GM12878 (cell line): ENCODE data around the gene SCAI. TPM values are rescaled to one million over a fixed set of nuclear protein-coding genes. Genes with fewer than 3 reads are reported as not detected.

Source experiments
- ATAC-seq: fragments of 200-7000 bp; cut with Tn5 transposase; 3 replicates; pipeline ENCODE4 v1.9.1; 2020; ENCODE audit warnings: mild to moderate bottlenecking, moderate library complexity
- BruUV-seq: library from RNA; stranded (reverse); fragments of 400-500 nt; replicated peaks from 2 replicates; lab custom pipeline; 2021; lab: Mats Ljungman, UMichigan
- CTCF ChIA-PET: fragments of 300-600 bp; sonication (Branson Sonifier 250); formaldehyde crosslinking; extraction: SDS; loops from one replicate; lab custom pipeline; 2021; ENCODE audit warnings: inconsistent platforms; lab: Yijun Ruan, JAX
- POLR2A ChIA-PET: fragments of 350-600 bp; formaldehyde crosslinking; extraction: SDS; loops from one replicate; lab custom pipeline; 2021; ENCODE audit warnings: inconsistent platforms; lab: Charles Lee
- RAD21 ChIA-PET: fragments of 300-600 bp; sonication (Branson Sonifier 250); formaldehyde crosslinking; loops from one replicate; lab custom pipeline; 2023; ENCODE audit warnings: antibody characterized with exemption; ENCODE audit not compliant: unreplicated experiment; lab: Charles Lee
- SMC1A ChIA-PET: fragments of 300-600 bp; sonication (Branson Sonifier 250); formaldehyde crosslinking; loops from one replicate; lab custom pipeline; 2023; ENCODE audit not compliant: unreplicated experiment, uncharacterized antibody; lab: Charles Lee
- DNase-seq: peaks from one replicate; pipeline ENCODE4 v3.0.0-alpha.2; 2011; ENCODE audit warnings: low read depth, low spot score
- FAIRE-seq: peaks from 3 replicates; lab custom pipeline; 2011; peaks lifted over from hg19 to GRCh38; lab: Jason Lieb, UNC
- H2AFZ ChIP-seq: 2 replicates; pipeline ENCODE4 v1.6.0; 2011; ENCODE audit warnings: low read depth, low read length, control low read depth; ENCODE audit not compliant: control insufficient read depth
- H3K27ac ChIP-seq: 2 replicates; pipeline ENCODE4 v1.5.1; 2011; ENCODE audit warnings: control low read depth; ENCODE audit not compliant: control insufficient read depth, insufficient read depth
- H3K27me3 ChIP-seq, 2 experiments: replicated peaks in 1 of 2; 2 replicates each; pipeline versions ENCODE4 v1.6.0 to v1.6.1; 2011; ENCODE audit warnings: low read length in 1 of 2; ENCODE audit not compliant: control insufficient read depth in 2 of 2, insufficient read depth in 2 of 2
- H3K36me3 ChIP-seq, 2 experiments: 2 replicates each; pipeline ENCODE4 v1.5.1; 2011; ENCODE audit warnings: low read length in 1 of 2; ENCODE audit not compliant: control insufficient read depth in 2 of 2, insufficient read depth in 2 of 2
- H3K4me1 ChIP-seq: 2 replicates; pipeline ENCODE4 v1.6.1; 2011; ENCODE audit warnings: mild to moderate bottlenecking, low read length, moderate library complexity, mixed read lengths; ENCODE audit not compliant: control insufficient read depth, insufficient read depth
- H3K4me2 ChIP-seq: 2 replicates; pipeline ENCODE4 v1.6.0; 2011; ENCODE audit warnings: control low read depth; ENCODE audit not compliant: control insufficient read depth, insufficient read depth
- H3K4me3 ChIP-seq: fragments of 200-600 bp; sonication (generic); 2 replicates; pipeline ENCODE4 v1.5.1; 2016
- H3K79me2 ChIP-seq: 2 replicates; pipeline ENCODE4 v1.6.0; 2011; ENCODE audit warnings: low read length; ENCODE audit not compliant: control insufficient read depth, insufficient read depth
- H3K9ac ChIP-seq: 2 replicates; pipeline ENCODE4 v1.8.0; 2011; ENCODE audit warnings: low read length, control low read depth, mixed read lengths; ENCODE audit not compliant: control insufficient read depth, insufficient read depth
- H3K9me3 ChIP-seq: replicated peaks from 3 replicates; pipeline ENCODE4 v1.5.1; 2011; ENCODE audit warnings: mild to moderate bottlenecking, low read length; ENCODE audit not compliant: control insufficient read depth, insufficient read depth
- H4K20me1 ChIP-seq: 2 replicates; pipeline ENCODE4 v1.6.0; 2011; ENCODE audit not compliant: control insufficient read depth, insufficient read depth
- BCL11A ChIP-seq: IDR thresholded peaks from 2 replicates; pipeline ENCODE4 v1.6.1; 2011; ENCODE audit warnings: low read depth, low read length
- CBX5 ChIP-seq: sonication (generic); IDR thresholded peaks from 2 replicates; pipeline ENCODE4 v1.6.1; 2016; ENCODE audit warnings: low read depth, moderate library complexity, mild to moderate bottlenecking, inconsistent platforms
- CTCF ChIP-seq, 3 experiments: IDR thresholded peaks in 2 of 3; conservative IDR thresholded peaks in 1 of 3; 2 replicates each; pipeline ENCODE4 v1.5.1; 2011; ENCODE audit warnings: low read depth in 3 of 3, low read length in 3 of 3, mild to moderate bottlenecking in 3 of 3, control low read depth in 2 of 3, moderate library complexity in 2 of 3, inconsistent platforms in 1 of 3, mixed read lengths in 1 of 3; ENCODE audit not compliant: control insufficient read depth in 2 of 3, insufficient read depth in 1 of 3; ENCODE audit errors: extremely low read depth in 1 of 3
- GATAD2B ChIP-seq: fragments of 450-650 bp; conservative IDR thresholded peaks from 2 replicates; pipeline ENCODE4 v1.6.1; 2017; ENCODE audit warnings: low read depth, mild to moderate bottlenecking, moderate library complexity
- IKZF1 ChIP-seq: fragments of 450-650 bp; conservative IDR thresholded peaks from 2 replicates; pipeline ENCODE4 v1.6.1; 2017; ENCODE audit warnings: antibody characterized with exemption, mild to moderate bottlenecking
- KDM1A ChIP-seq: fragments of 200-600 bp; sonication (generic); IDR thresholded peaks from 2 replicates; pipeline ENCODE4 v1.6.1; 2016; ENCODE audit warnings: borderline replicate concordance
- KLF5 ChIP-seq: fragments of 450-650 bp; IDR thresholded peaks from 2 replicates; pipeline ENCODE4 v1.6.1; 2014; ENCODE audit warnings: mild to moderate bottlenecking; ENCODE audit not compliant: partially characterized antibody
- LARP7 ChIP-seq: fragments of 450-650 bp; IDR thresholded peaks from 2 replicates; pipeline ENCODE4 v1.6.1; 2017; ENCODE audit warnings: mild to moderate bottlenecking
- MTA2 ChIP-seq: fragments of 450-650 bp; IDR thresholded peaks from 2 replicates; pipeline ENCODE4 v1.6.1; 2016; ENCODE audit warnings: low read depth, mild to moderate bottlenecking, moderate library complexity
- MTA3 ChIP-seq: IDR thresholded peaks from 2 replicates; pipeline ENCODE4 v1.6.1; 2012; ENCODE audit warnings: low read length, inconsistent platforms, borderline replicate concordance
- NR2F1 ChIP-seq: fragments of 450-650 bp; conservative IDR thresholded peaks from 2 replicates; pipeline ENCODE4 v1.6.1; 2017; ENCODE audit warnings: mild to moderate bottlenecking
- POLR2AphosphoS2 ChIP-seq: IDR thresholded peaks from 2 replicates; pipeline ENCODE4 v1.6.1; 2011; ENCODE audit warnings: low read depth, mild to moderate bottlenecking, low read length, improper control_type of control experiment, moderate library complexity
- SIX5 ChIP-seq: IDR thresholded peaks from 2 replicates; pipeline ENCODE4 v1.6.1; 2011; ENCODE audit warnings: mild to moderate bottlenecking, low read depth, low read length, moderate library complexity; ENCODE audit not compliant: severe bottlenecking
- SMAD5 ChIP-seq: IDR thresholded peaks from 2 replicates; pipeline ENCODE4 v1.6.1; 2016; ENCODE audit warnings: antibody characterized with exemption, low read depth
- SP1 ChIP-seq: IDR thresholded peaks from one replicate; pipeline ENCODE4 v1.6.1; 2011; ENCODE audit warnings: low read depth, low read length
- TAF1 ChIP-seq: IDR thresholded peaks from 2 replicates; pipeline ENCODE4 v1.6.1; 2011; ENCODE audit warnings: mild to moderate bottlenecking, low read depth, low read length, borderline replicate concordance
- YBX1 ChIP-seq: fragments of 450-650 bp; IDR thresholded peaks from 2 replicates; pipeline ENCODE4 v1.6.1; 2016; ENCODE audit warnings: antibody characterized with exemption
- ZNF384 ChIP-seq: IDR thresholded peaks from 2 replicates; pipeline ENCODE4 v1.6.1; 2012; ENCODE audit warnings: low read depth, mild to moderate bottlenecking, low read length, improper control_type of control experiment, borderline replicate concordance
- WGBS: methylation state at CpG from one replicate; pipeline ENCODE4 v1.1.6; 2016; ENCODE audit warnings: low lambda C conversion rate; ENCODE audit not compliant: insufficient replicate concordance, insufficient coverage; ENCODE audit errors: missing lambda C conversion rate; 5-methylcytosine and 5-hydroxymethylcytosine counted together
- in situ Hi-C: fragments of 300-500 bp; cut with MboI; formaldehyde crosslinking; loops from 9 replicates; pipeline ENCODE4 v1.14.3; 2018; ENCODE audit warnings: mixed read lengths
- intact Hi-C: fragments of 100-400 bp; cut with micrococcal nuclease; formaldehyde crosslinking; loops from one replicate; pipeline ENCODE4 v1.14.2; 2022; ENCODE audit not compliant: unreplicated experiment
- polyA plus RNA-seq, 11 experiments: library from polyadenylated mRNA; depleted of rRNA in 4 of 11; unstranded in 6 of 11; stranded (reverse) in 5 of 11; fragments of >200 nt; fragmentation: Nextera tagmentation in 4 of 11; fragmentation: Illumina TruSeq in 1 of 11; extraction: Ambion mirVana in 4 of 11; extraction: Trizol in 1 of 11; gene quantifications; 1 replicate in 1 of 11; 2 replicates in 10 of 11; pipeline versions ENCODE4 v1.2.1 to v1.2.3, GENCODE V29; 2011 to 2016; ENCODE audit warnings: inconsistent platforms in 2 of 11, missing spikeins in 2 of 11, low read depth in 1 of 11
- total RNA-seq, 4 experiments: library from RNA; depleted of rRNA in 3 of 4; stranded (reverse); fragments of >200 nt in 3 of 4; fragmentation: Illumina TruSeq in 1 of 4; extraction: Trizol in 1 of 4; gene quantifications; 2 replicates each; pipeline versions ENCODE4 v1.2.1 to v1.2.3, GENCODE V29; 2013 to 2021

Gene SCAI
- total and polyA plus RNA-seq, 10 of the 15 experiments (the other 5 are each of a cell fraction or from before 2014, with no cell fraction given) = 0.52 to 8.8 (median 5.1) TPM

- TF ChIP-seq BCL11A (no peak), ZNF384 (no peak), KDM1A (no peak), SIX5 (no peak), YBX1 (no peak), MTA3 (no peak), CTCF (IDR thresholded peaks at IDR 0.05 in 2 of 3, conservative IDR thresholded peaks at IDR 0.05 in 1 of 3; ENCODE audit: control insufficient read depth in 2 of 3, extremely low read depth in 1 of 3, insufficient read depth in 1 of 3, low read depth in 3 of 3, low read length in 3 of 3) (no peak), GATAD2B (no peak), CBX5 (no peak), SMAD5 (no peak), LARP7 (no peak), TAF1 (no peak), KLF5 (no peak), IKZF1 (no peak), MTA2 (no peak), POLR2AphosphoS2 (no peak), SP1 (no peak), NR2F1 (no peak)
- no peak for FAIRE-seq
- in situ Hi-C loops = no loop called here
- Histone ChIP-seq H3K36me3 (no peaks in the 10 kb centered on the region), H2AFZ (no peak overlapping the region), H3K27ac (no peak overlapping the region), H3K9ac (no peak overlapping the region), H3K4me1 (no peaks in the 10 kb centered on the region), H3K27me3 (no peaks in the 10 kb centered on the region), H3K9me3 (no peaks in the 10 kb centered on the region), H4K20me1 (no peaks in the 10 kb centered on the region), H3K79me2 (no peaks in the 10 kb centered on the region), H3K4me2 (no peak overlapping the region), H3K4me3 (no peak overlapping the region)
- ChIA-PET POLR2A (no interaction called here), CTCF (no interaction called here), RAD21 (no interaction called here), SMC1A (no interaction called here)
- ATAC-seq = no peak
- intact Hi-C loops = no loop called here
- no peak for DNase-seq
- whole genome bisulfite sequencing = 95% methylated on average over 3 of the region's 3 CpGs
- no TSS peak for BruUV-seq
Measured at GRCh38 chr9:125103770-125104460, 39.4 kb downstream of the SCAI start.
